Vagina (tissue), 2 donors: ENCODE results near the gene DPYSL3.

Experiments used
- CTCF ChIP-seq, 3 experiments: fragments of 450-650 bp in 2 of 3; fragments of 200-600 bp in 1 of 3; sonication (generic) in 1 of 3; IDR thresholded peaks; one replicate each; pipeline ENCODE4 v1.5.1; 2017 to 2019; ENCODE audit warnings: antibody characterized with exemption in 3 of 3, mild to moderate bottlenecking in 2 of 3, moderate library complexity in 2 of 3
- POLR2A ChIP-seq, 2 donors: fragments of 450-650 bp; IDR thresholded peaks; one replicate each; pipeline ENCODE4 v1.6.1; 2017; ENCODE audit warnings: antibody characterized with exemption in 2 of 2, mild to moderate bottlenecking in 2 of 2, moderate library complexity in 2 of 2
- POLR2AphosphoS5 ChIP-seq, 2 donors: sonication (generic); formaldehyde crosslinking; IDR thresholded peaks; one replicate each; pipeline ENCODE4 v1.9.0; 2017; ENCODE audit warnings: antibody characterized with exemption in 2 of 2, mild to moderate bottlenecking in 2 of 2, low read depth in 1 of 2; ENCODE audit not compliant: insufficient read depth in 1 of 2

- TF ChIP-seq CTCF (IDR thresholded peaks at IDR 0.05) (no peak), POLR2A (IDR thresholded peaks at IDR 0.05) (no peak), POLR2AphosphoS5 (IDR thresholded peaks at IDR 0.05; ENCODE audit: insufficient read depth in 1 of 2, low read depth in 1 of 2) (no peak)
These were observed 70.6 kb downstream of the DPYSL3 start for GRCh38 chr5:147439254-147439653.
